H9 (cell line): ENCODE results near the gene HSPA12A. TPM values are rescaled to one million over a fixed set of nuclear protein-coding genes. Genes with fewer than 3 reads are reported as not detected.

Experiments
- DNase-seq: peaks from one replicate; pipeline ENCODE4 v3.0.0-alpha.2; 2017
- H2AFZ ChIP-seq: one replicate; pipeline ENCODE4 v1.6.1; 2013; ENCODE audit warnings: mild to moderate bottlenecking, low read length, control low read depth, moderate library complexity
- H2AK5ac ChIP-seq: 2 replicates; pipeline ENCODE4 v1.6.1; 2013; ENCODE audit warnings: low read length, control low read depth, mixed read lengths; ENCODE audit not compliant: insufficient read length
- H2BK120ac ChIP-seq: one replicate; pipeline ENCODE4 v1.6.1; 2013; ENCODE audit warnings: low read depth, mild to moderate bottlenecking, low read length, control low read depth, inconsistent platforms; ENCODE audit not compliant: poor library complexity, severe bottlenecking
- H2BK12ac ChIP-seq: 2 replicates; pipeline ENCODE4 v1.6.1; 2013; ENCODE audit warnings: low read length, control low read depth, mixed read lengths, low read depth; ENCODE audit not compliant: insufficient read length
- H2BK15ac ChIP-seq: 2 replicates; pipeline ENCODE4 v1.6.1; 2013; ENCODE audit warnings: low read depth, low read length, control low read depth
- H2BK20ac ChIP-seq: one replicate; pipeline ENCODE4 v1.6.1; 2013; ENCODE audit warnings: low read depth, mild to moderate bottlenecking, low read length, control low read depth, inconsistent platforms; ENCODE audit not compliant: poor library complexity, severe bottlenecking
- H2BK5ac ChIP-seq: 2 replicates; pipeline ENCODE4 v1.6.1; 2013; ENCODE audit warnings: low read length, control low read depth, mixed read lengths; ENCODE audit not compliant: insufficient read length
- H3K14ac ChIP-seq: 2 replicates; pipeline ENCODE4 v1.6.1; 2013; ENCODE audit warnings: low read length, control low read depth; ENCODE audit not compliant: insufficient read depth
- H3K18ac ChIP-seq: 2 replicates; pipeline ENCODE4 v1.6.1; 2013; ENCODE audit warnings: low read depth, mild to moderate bottlenecking, mixed read lengths, low read length, control low read depth; ENCODE audit not compliant: insufficient read length
- H3K23ac ChIP-seq: 2 replicates; pipeline ENCODE4 v1.6.1; 2013; ENCODE audit warnings: low read length, control low read depth, mixed read lengths, low read depth; ENCODE audit not compliant: insufficient read length
- H3K23me2 ChIP-seq: 2 replicates; pipeline ENCODE4 v1.6.1; 2013; ENCODE audit warnings: low read depth, mild to moderate bottlenecking, mixed read lengths, low read length, control low read depth; ENCODE audit not compliant: insufficient read length, poor library complexity, severe bottlenecking
- H3K27ac ChIP-seq: 2 replicates; pipeline ENCODE4 v1.5.1; 2013; ENCODE audit warnings: low read length, control low read depth, mixed read lengths, low read depth; ENCODE audit not compliant: insufficient read length
- H3K27me3 ChIP-seq: 2 replicates; pipeline ENCODE4 v1.6.1; 2013; ENCODE audit warnings: low read length, control low read depth, inconsistent platforms; ENCODE audit not compliant: insufficient read depth
- H3K4ac ChIP-seq: 2 replicates; pipeline ENCODE4 v1.6.1; 2013; ENCODE audit warnings: low read depth, mild to moderate bottlenecking, control low read depth, inconsistent platforms, low read length, moderate library complexity
- H3K4me1 ChIP-seq: 2 replicates; pipeline ENCODE4 v1.6.1; 2013; ENCODE audit warnings: low read length, control low read depth, inconsistent platforms; ENCODE audit not compliant: insufficient read depth
- H3K4me2 ChIP-seq: 2 replicates; pipeline ENCODE4 v1.6.1; 2013; ENCODE audit warnings: low read length, control low read depth, mixed read lengths; ENCODE audit not compliant: insufficient read length, insufficient read depth
- H3K56ac ChIP-seq: 2 replicates; pipeline ENCODE4 v1.6.1; 2013; ENCODE audit warnings: low read depth, mild to moderate bottlenecking, mixed read lengths, low read length, control low read depth; ENCODE audit not compliant: insufficient read length
- H3K79me1 ChIP-seq: 2 replicates; pipeline ENCODE4 v1.6.1; 2013; ENCODE audit warnings: low read depth, mild to moderate bottlenecking, moderate library complexity, low read length, control low read depth, inconsistent platforms; ENCODE audit not compliant: insufficient read depth, poor library complexity, severe bottlenecking
- H3K79me2 ChIP-seq: 2 replicates; pipeline ENCODE4 v1.6.1; 2013; ENCODE audit warnings: low read length, control low read depth, inconsistent platforms; ENCODE audit not compliant: insufficient read depth
- H3K9ac ChIP-seq: 2 replicates; pipeline ENCODE4 v1.6.1; 2013; ENCODE audit warnings: low read length, control low read depth, mixed read lengths; ENCODE audit not compliant: insufficient read length; ENCODE audit errors: extremely low read depth
- H3K9me3 ChIP-seq: one replicate; pipeline ENCODE4 v1.6.1; 2013; ENCODE audit warnings: low read depth, low read length, inconsistent platforms; ENCODE audit not compliant: control insufficient read depth
- H3T11ph ChIP-seq: one replicate; pipeline ENCODE4 v1.6.1; 2013; ENCODE audit warnings: mild to moderate bottlenecking, low read length, control low read depth, inconsistent platforms
- H4K20me1 ChIP-seq: one replicate; pipeline ENCODE4 v1.6.1; 2013; ENCODE audit not compliant: control insufficient read depth, insufficient read length, insufficient read depth
- H4K5ac ChIP-seq: 2 replicates; pipeline ENCODE4 v1.6.1; 2013; ENCODE audit warnings: low read depth, mild to moderate bottlenecking, mixed read lengths, low read length, control low read depth; ENCODE audit not compliant: insufficient read length
- H4K8ac ChIP-seq: replicated peaks from 2 replicates; pipeline ENCODE4 v1.6.1; 2013; ENCODE audit warnings: low read length, control low read depth, mixed read lengths, low read depth; ENCODE audit not compliant: insufficient read length
- H4K91ac ChIP-seq: 2 replicates; pipeline ENCODE4 v1.6.1; 2013; ENCODE audit warnings: low read depth, mild to moderate bottlenecking, moderate library complexity, mixed read lengths, low read length, control low read depth; ENCODE audit not compliant: insufficient read length
- H3K27ac Mint-ChIP-seq, 3 experiments: 2 replicates in 2 of 3; 3 replicates in 1 of 3; pipeline ENCODE4 v1.8.0; 2020 to 2021; ENCODE audit warnings: mixed read lengths in 3 of 3, mild to moderate bottlenecking in 1 of 3, moderate library complexity in 1 of 3
- H3K27me3 Mint-ChIP-seq: 2 replicates; pipeline ENCODE4 v1.8.0; 2021; ENCODE audit warnings: low read depth, mild to moderate bottlenecking, moderate library complexity, mixed read lengths
- H3K36me3 Mint-ChIP-seq, 3 experiments: 2 replicates in 2 of 3; 3 replicates in 1 of 3; pipeline ENCODE4 v1.8.0; 2020 to 2021; ENCODE audit warnings: low read depth in 3 of 3, mixed read lengths in 3 of 3; ENCODE audit not compliant: insufficient read depth in 1 of 3
- H3K4me1 Mint-ChIP-seq, 2 experiments: 2 replicates each; pipeline ENCODE4 v1.8.0; 2020; ENCODE audit warnings: mixed read lengths in 2 of 2
- H3K4me3 Mint-ChIP-seq, 2 experiments: 2 replicates in 1 of 2; 3 replicates in 1 of 2; pipeline ENCODE4 v1.8.0; 2020 to 2021; ENCODE audit warnings: mild to moderate bottlenecking in 2 of 2, mixed read lengths in 2 of 2, moderate library complexity in 1 of 2
- H3K9me3 Mint-ChIP-seq, 2 experiments: 2 replicates in 1 of 2; 3 replicates in 1 of 2; pipeline ENCODE4 v1.8.0; 2020; ENCODE audit warnings: mild to moderate bottlenecking in 2 of 2, mixed read lengths in 2 of 2, moderate library complexity in 1 of 2
- CTCF ChIP-seq: fragments of 200-600 bp; sonication (generic); conservative IDR thresholded peaks from 3 replicates; pipeline ENCODE4 v1.8.0; 2021; ENCODE audit warnings: antibody characterized with exemption, mild to moderate bottlenecking
- WGBS: extraction: QIAGEN DNeasy Blood & Tissue Kit; methylation state at CpG from one replicate; pipeline ENCODE4 v1.1.7; 2013; ENCODE audit warnings: missing lambda C conversion rate, low lambda C conversion rate, mixed read lengths; ENCODE audit not compliant: insufficient read length; ENCODE audit errors: extremely low coverage; 5-methylcytosine and 5-hydroxymethylcytosine counted together
- total RNA-seq: library from RNA; stranded (reverse); gene quantifications from 2 replicates; pipeline ENCODE4 v1.2.1, GENCODE V29; 2021

HSPA12A gene
- total RNA-seq, 1 experiment from 2014 or later: 3.2 TPM

GRCh38 chr10:116636976-116637375, 105.4 kb downstream of the HSPA12A start:
- Histone ChIP-seq H3K56ac (no peak overlapping the region), H4K20me1 (no peaks in the 10 kb centered on the region), H3K14ac (no peak overlapping the region), H4K91ac (no peak overlapping the region), H3K9me3 (no peaks in the 10 kb centered on the region), H3K4me2 (no peak overlapping the region), H2AK5ac (no peak overlapping the region), H4K5ac (no peak overlapping the region), H3K9ac (no peak overlapping the region), H3K4ac (no peak overlapping the region), H2BK20ac (no peak overlapping the region), H2AFZ (no peak overlapping the region), H3K79me1 (no peaks in the 10 kb centered on the region), H3T11ph (no peak overlapping the region), H2BK12ac (no peak overlapping the region), H3K27me3 (no peaks in the 10 kb centered on the region), H3K4me1 (no peaks in the 10 kb centered on the region), H4K8ac (no peak overlapping the region), H2BK120ac (no peak overlapping the region), H2BK15ac (no peak overlapping the region), H2BK5ac (no peak overlapping the region), H3K27ac (no peak overlapping the region), H3K79me2 (no peaks in the 10 kb centered on the region), H3K23ac (no peak overlapping the region), H3K23me2 (no peaks in the 10 kb centered on the region), H3K18ac (no peak overlapping the region)
- Mint-ChIP-seq H3K4me3 (no peak overlapping the region), H3K27ac (no peak overlapping the region), H3K9me3 (peaks cover 0 to 5% of the 10 kb centered on the region in 2 experiments; a peak in 2 of 5 replicates), H3K36me3 (no peaks in the 10 kb centered on the region), H3K4me1 (peaks cover 7 to 10% of the 10 kb centered on the region in 2 experiments; a peak in 3 of 4 replicates), H3K27me3 (peaks cover 3% of the 10 kb centered on the region; the same call in 1 of the 2 replicates)
- DNase-seq: no peak
- WGBS: no CpG with 5 or more reads among the region's 2 CpGs
- TF ChIP-seq CTCF: no peak
